GM21825 (cell line): ENCODE results near the gene DNAL4.
"Not testable (repeated sequence)": the region's sequence is repeated elsewhere in the genome, so short reads cannot be mapped to it uniquely, and the experiment has no call there.

Experiments
- ATAC-seq: cut with Tn5 transposase; IDR thresholded peaks from one replicate; pipeline ENCODE4 v1.9.1; 2021; ENCODE audit warnings: mild to moderate bottlenecking, moderate library complexity; ENCODE audit not compliant: unreplicated experiment

Gene DNAL4

GRCh38 chr22:38827510-38827909 lies 33.6 kb upstream of the DNAL4 start:
- no peak for ATAC-seq

GRCh38 chr22:38826801-38827200 lies 32.9 kb upstream of the DNAL4 start:
- ATAC-seq: no peak

- ATAC-seq: no peak
Observed at GRCh38 chr22:38826386-38826785, 32.4 kb upstream of the DNAL4 start.

GRCh38 chr22:38824585-38824984 lies 30.6 kb upstream of the DNAL4 start:
- ATAC-seq: no peak

- ATAC-seq: no peak
Observed at GRCh38 chr22:38823637-38824036, 29.7 kb upstream of the DNAL4 start.

GRCh38 chr22:38823076-38823475 lies 29.1 kb upstream of the DNAL4 start:
- ATAC-seq: no peak

- no peak for ATAC-seq
Observed at GRCh38 chr22:38820020-38820419, 26.1 kb upstream of the DNAL4 start.

GRCh38 chr22:38819387-38819940 lies 25.5 kb upstream of the DNAL4 start:
- ATAC-seq: no peak

GRCh38 chr22:38817196-38817595 lies 23.3 kb upstream of the DNAL4 start:
- no peak for ATAC-seq

GRCh38 chr22:38815842-38816241 lies 21.9 kb upstream of the DNAL4 start:
- ATAC-seq: no peak

GRCh38 chr22:38811241-38811640 lies 17.3 kb upstream of the DNAL4 start:
- ATAC-seq: no peak

- not testable (repeated sequence) for ATAC-seq
Observed at GRCh38 chr22:38805041-38805593, 11.2 kb upstream of the DNAL4 start.

- ATAC-seq: no peak
Observed at GRCh38 chr22:38802671-38803121, 8.8 kb upstream of the DNAL4 start.

GRCh38 chr22:38799265-38800002 lies 5.5 kb upstream of the DNAL4 start:
- ATAC-seq: no peak

GRCh38 chr22:38798496-38798895 lies 4.6 kb upstream of the DNAL4 start:
- ATAC-seq: no peak

- ATAC-seq: no peak
Observed at GRCh38 chr22:38796262-38796957, 2.5 kb upstream of the DNAL4 start.

- ATAC-seq: no peak
Observed at GRCh38 chr22:38795569-38795968, 1.6 kb upstream of the DNAL4 start.

- ATAC-seq: no peak
Observed at GRCh38 chr22:38793317-38793716, 626 bp downstream of the DNAL4 start.

- ATAC-seq: no peak
Observed at GRCh38 chr22:38792833-38793232, 1.1 kb downstream of the DNAL4 start.

GRCh38 chr22:38789606-38790005 lies 4.3 kb downstream of the DNAL4 start:
- ATAC-seq: no peak

- no peak for ATAC-seq
Observed at GRCh38 chr22:38788846-38789245, 5.1 kb downstream of the DNAL4 start.
